Stimulated activated naive B cell treated with anti-CD40 and anti-IgM and Interleukin-4, amounts not matched to agents 10 μg/mL and 1 μg/mL and 100 μg/mL, for 72 hours (primary cell): ENCODE results near the gene CRY2.
"Not testable (repeated sequence)": the region's sequence is repeated elsewhere in the genome, so short reads cannot be mapped to it uniquely, and the experiment has no call there.

Experiments used
- ATAC-seq, 2 donors: fragments of 150-1000 bp; cut with Tn5 transposase; replicated peaks; 2 replicates each; pipeline ENCODE4 v1.10.0; 2021; ENCODE audit warnings: moderate library complexity in 1 of 2
- DNase-seq: peaks from one replicate; pipeline ENCODE4 v3.0.0; 2021
- H3K27ac Mint-ChIP-seq: one replicate; pipeline ENCODE4 v1.8.0; 2022; ENCODE audit warnings: mild to moderate bottlenecking, mixed read lengths
- H3K27me3 Mint-ChIP-seq, 2 donors: one replicate each; pipeline ENCODE4 v1.8.0; 2022; ENCODE audit warnings: mixed read lengths in 2 of 2
- H3K36me3 Mint-ChIP-seq, 2 donors: one replicate each; pipeline ENCODE4 v1.8.0; 2022; ENCODE audit warnings: mixed read lengths in 2 of 2, mild to moderate bottlenecking in 1 of 2
- H3K4me1 Mint-ChIP-seq, 2 donors: one replicate each; pipeline ENCODE4 v1.8.0; 2022; ENCODE audit warnings: mixed read lengths in 2 of 2, mild to moderate bottlenecking in 1 of 2
- H3K4me3 Mint-ChIP-seq, 2 donors: one replicate each; pipeline ENCODE4 v1.8.0; 2022; ENCODE audit warnings: mild to moderate bottlenecking in 2 of 2, mixed read lengths in 2 of 2, moderate library complexity in 1 of 2
- H3K9me3 Mint-ChIP-seq, 2 donors: one replicate each; pipeline ENCODE4 v1.8.0; 2022; ENCODE audit warnings: mixed read lengths in 2 of 2, mild to moderate bottlenecking in 1 of 2

The CRY2 gene

DNA sequence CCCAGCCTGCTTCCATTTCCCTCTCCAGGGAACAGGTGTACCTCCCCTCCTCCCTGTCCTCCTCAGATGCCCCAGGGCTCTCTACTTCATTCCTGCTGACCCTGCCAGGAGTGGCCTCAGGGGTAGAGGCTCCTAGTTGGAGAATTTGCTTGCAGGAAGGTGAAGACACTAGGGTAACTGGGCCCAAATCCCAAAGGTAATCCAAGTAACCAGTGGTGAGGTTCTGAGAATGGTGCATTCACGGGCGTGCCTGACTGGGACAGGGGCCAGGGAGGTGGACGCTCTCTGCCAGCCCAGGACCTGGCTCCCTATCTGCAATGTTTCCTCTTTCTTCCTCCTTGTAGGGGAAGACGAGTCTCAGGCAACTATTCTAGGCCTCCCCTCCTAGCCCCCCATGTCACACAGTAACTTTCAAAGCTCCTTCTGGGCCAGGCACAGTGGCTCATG lies 39.5 kb upstream of the CRY2 start:
- ATAC-seq = no peak
- Mint-ChIP-seq H3K4me1 (peaks cover 29 to 70% of the 10 kb centered on the region in 2 donors), H3K27ac (no peak overlapping the region), H3K9me3 (no peaks in the 10 kb centered on the region), H3K36me3 (peaks cover 36 to 42% of the 10 kb centered on the region in 2 donors), H3K4me3 (peak overlapping the region; percentile 67 to 78), H3K27me3 (no peaks in the 10 kb centered on the region)
- no peak for DNase-seq

DNA sequence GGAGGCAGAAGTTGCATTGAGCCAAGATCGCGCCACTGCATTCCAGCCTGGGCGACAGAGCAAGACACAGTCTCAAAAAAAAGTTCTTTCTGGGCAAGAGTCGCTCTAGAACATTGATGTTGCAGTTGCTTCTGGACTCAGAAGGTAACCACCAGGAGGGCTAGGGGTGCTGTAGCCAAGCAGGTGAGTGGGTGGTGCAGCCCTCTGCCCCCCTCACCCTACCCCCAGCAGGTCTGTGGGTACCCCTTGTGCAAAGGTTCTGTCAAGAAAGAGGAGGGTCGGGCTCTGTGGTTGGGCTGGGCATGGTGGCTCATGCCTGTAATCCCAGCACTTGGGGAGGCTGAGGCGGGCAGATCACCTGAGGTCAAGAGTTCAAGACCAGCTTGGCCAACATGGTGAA lies 38.8 kb upstream of the CRY2 start:
- not testable (repeated sequence) for ATAC-seq, H3K27me3 Mint-ChIP-seq, H3K27ac Mint-ChIP-seq, H3K9me3 Mint-ChIP-seq, DNase-seq
- Mint-ChIP-seq H3K4me3 (peak overlapping the region in 1 of 2 donors; percentile 35), H3K4me1 (peaks cover 29 to 70% of the 10 kb centered on the region in 2 donors), H3K36me3 (peaks cover 36 to 46% of the 10 kb centered on the region in 2 donors)

GRCh38 chr11:45809456-45810395 lies 37.5 kb upstream of the CRY2 start:
- peak overlapping the region; percentile 4 for H3K27ac Mint-ChIP-seq
- no peaks in the 10 kb centered on the region for H3K9me3 Mint-ChIP-seq
- no peak overlapping the region for H3K4me3 Mint-ChIP-seq
- no peaks in the 10 kb centered on the region for H3K27me3 Mint-ChIP-seq
- H3K36me3 Mint-ChIP-seq = peaks cover 36 to 46% of the 10 kb centered on the region in 2 donors
- H3K4me1 Mint-ChIP-seq = peaks cover 29 to 59% of the 10 kb centered on the region in 2 donors
- DNase-seq (no peak), ATAC-seq (no peak)

GRCh38 chr11:45810431-45811108 lies 36.7 kb upstream of the CRY2 start:
- Mint-ChIP-seq H3K4me3 (no peak overlapping the region), H3K9me3 (no peaks in the 10 kb centered on the region), H3K27me3 (no peaks in the 10 kb centered on the region), H3K4me1 (peaks cover 29 to 56% of the 10 kb centered on the region in 2 donors), H3K27ac (peak overlapping the region; percentile 37), H3K36me3 (peaks cover 33 to 46% of the 10 kb centered on the region in 2 donors)
- DNase-seq (no peak), ATAC-seq (no peak)

- no peak for DNase-seq
- H3K27ac Mint-ChIP-seq = no peak overlapping the region
- no peaks in the 10 kb centered on the region for H3K27me3 Mint-ChIP-seq
- H3K4me3 Mint-ChIP-seq = no peak overlapping the region
- peaks cover 31 to 45% of the 10 kb centered on the region in 2 donors for H3K36me3 Mint-ChIP-seq
- no peak for ATAC-seq
- H3K9me3 Mint-ChIP-seq = no peaks in the 10 kb centered on the region
- peaks cover 29 to 56% of the 10 kb centered on the region in 2 donors for H3K4me1 Mint-ChIP-seq
Observed at GRCh38 chr11:45811109-45811435, 36.2 kb upstream of the CRY2 start.

DNA sequence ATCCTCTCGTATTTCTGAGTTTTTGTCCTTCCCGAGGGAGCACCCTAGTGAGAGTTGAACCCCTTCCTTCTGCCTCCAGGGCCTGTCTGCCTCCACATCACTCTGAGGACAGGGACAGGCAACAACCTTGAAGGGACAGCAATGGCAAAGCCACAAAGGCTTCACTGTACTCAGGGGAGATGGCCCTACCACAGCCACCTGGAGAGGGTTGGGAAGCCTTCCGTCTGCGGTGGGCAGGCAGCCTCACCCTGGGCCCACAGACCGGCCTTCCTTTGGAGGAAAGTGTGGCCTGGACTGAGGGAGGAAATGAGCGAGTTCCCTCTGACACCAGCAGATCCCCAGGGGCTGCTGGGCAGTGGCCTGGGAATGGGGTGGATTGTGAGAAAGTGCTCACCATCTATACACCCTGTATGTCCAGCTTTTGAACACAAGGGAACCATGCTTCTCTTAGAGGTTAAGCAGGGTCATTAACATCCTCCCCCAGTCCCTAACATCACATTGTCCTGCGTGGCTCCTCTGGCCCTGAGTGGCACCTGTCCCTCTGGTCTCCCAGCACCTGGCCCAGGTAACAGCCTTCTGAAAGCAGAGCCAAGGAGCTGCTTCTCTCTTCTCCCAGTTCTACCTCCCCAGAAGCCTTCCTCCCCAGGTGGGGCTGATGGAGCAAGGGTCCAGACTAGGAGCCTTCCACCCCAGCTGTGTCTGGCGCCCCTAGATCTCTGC lies 35.5 kb upstream of the CRY2 start:
- H3K36me3 Mint-ChIP-seq = peaks cover 29 to 43% of the 10 kb centered on the region in 2 donors

DNA sequence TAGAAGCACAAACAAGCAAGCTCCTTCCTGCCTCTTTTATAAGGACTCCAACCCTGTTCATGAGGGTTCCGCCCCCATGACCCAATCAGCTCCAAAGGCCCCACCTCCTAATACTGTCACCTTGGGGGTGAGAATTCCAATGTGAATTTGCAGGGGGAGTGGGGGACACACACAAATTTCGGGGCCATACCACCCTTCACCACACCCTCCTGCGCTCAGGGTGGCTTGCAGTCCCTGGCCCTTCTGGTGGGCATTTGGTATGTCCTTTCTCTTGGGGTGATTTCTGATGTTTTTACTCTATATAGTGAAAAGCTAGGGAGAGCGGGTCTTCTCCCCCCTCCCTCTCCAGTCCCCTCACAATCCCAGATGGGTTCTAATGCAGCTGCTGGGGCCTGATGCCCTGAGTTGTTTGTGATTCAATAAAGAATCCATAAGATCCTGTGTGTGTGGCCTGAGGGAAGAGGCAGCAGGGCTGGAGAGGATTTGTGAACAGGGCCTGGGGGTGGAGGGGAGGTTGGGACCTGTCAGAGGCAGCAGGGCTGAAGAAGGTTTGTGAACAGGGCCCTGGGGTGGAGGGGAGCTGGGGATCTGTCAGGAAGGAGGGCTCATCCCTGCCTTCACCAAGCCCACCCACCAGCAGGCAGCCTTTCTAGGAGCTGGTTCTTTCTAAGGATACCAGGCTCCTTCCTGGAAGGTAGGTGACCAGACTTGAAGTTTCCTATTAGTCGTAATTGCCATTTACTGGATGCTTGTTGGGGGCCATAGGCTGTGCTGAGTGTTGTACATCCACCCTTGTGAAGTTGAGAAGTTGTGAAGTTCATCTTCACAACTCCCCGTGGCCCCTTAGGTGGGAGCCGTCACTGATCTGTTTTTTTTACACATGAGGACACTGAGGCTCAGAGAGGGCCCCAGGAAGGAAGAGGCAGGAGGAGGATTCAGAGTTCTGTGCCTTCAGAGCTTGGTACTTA lies 34.4 kb upstream of the CRY2 start:
- peak overlapping the region; percentile 42 for H3K27ac Mint-ChIP-seq

More for the DNA sequence above, 35.5 kb upstream of the CRY2 start:
- ATAC-seq (no peak), DNase-seq (no peak)
- no peaks in the 10 kb centered on the region for H3K9me3 Mint-ChIP-seq
- no peak overlapping the region for H3K27ac Mint-ChIP-seq
- H3K4me1 Mint-ChIP-seq = peaks cover 29 to 52% of the 10 kb centered on the region in 2 donors
- no peak overlapping the region for H3K4me3 Mint-ChIP-seq
- H3K27me3 Mint-ChIP-seq = no peaks in the 10 kb centered on the region

GRCh38 chr11:45815747-45816146 lies 31.5 kb upstream of the CRY2 start:
- Mint-ChIP-seq H3K9me3 (peaks cover 0 to 8% of the 10 kb centered on the region in 2 donors), H3K4me3 (no peak overlapping the region), H3K27ac (no peak overlapping the region), H3K4me1 (peaks cover 26 to 41% of the 10 kb centered on the region in 2 donors), H3K36me3 (peaks cover 10 to 26% of the 10 kb centered on the region in 2 donors), H3K27me3 (no peaks in the 10 kb centered on the region)
- DNase-seq = no peak
- no peak for ATAC-seq

More for the DNA sequence above, 34.4 kb upstream of the CRY2 start:
- Mint-ChIP-seq H3K4me1 (peaks cover 32 to 52% of the 10 kb centered on the region in 2 donors), H3K36me3 (peaks cover 25 to 47% of the 10 kb centered on the region in 2 donors), H3K27me3 (no peaks in the 10 kb centered on the region), H3K4me3 (no peak overlapping the region), H3K9me3 (peaks cover 0 to 4% of the 10 kb centered on the region in 2 donors)
- ATAC-seq = no peak
- no peak for DNase-seq

DNA sequence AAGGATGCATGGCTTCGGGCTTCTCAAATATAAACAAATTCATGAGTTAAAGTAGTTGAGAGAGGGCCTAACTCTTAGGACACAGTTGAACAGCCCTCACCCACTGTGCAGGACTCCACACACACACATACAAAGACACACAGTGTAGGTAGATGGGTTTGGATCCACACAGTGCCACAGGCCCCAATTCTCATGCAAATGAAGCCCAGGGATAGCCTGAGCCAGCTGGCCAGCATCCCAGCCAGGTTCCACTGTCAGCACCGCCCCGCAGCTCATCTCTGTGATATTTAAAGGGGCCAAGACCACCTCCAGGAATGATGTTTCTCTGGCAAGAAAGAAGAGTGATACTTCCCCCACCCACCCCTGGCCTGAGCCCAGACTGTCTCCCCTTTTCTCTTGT lies 30.7 kb upstream of the CRY2 start:
- H3K27ac Mint-ChIP-seq = peak overlapping the region; percentile 75
- no peak overlapping the region for H3K4me3 Mint-ChIP-seq
- no peaks in the 10 kb centered on the region for H3K27me3 Mint-ChIP-seq
- peaks cover 0 to 8% of the 10 kb centered on the region in 2 donors for H3K9me3 Mint-ChIP-seq
- peak in 1 of 2 donors; percentile 19 for ATAC-seq
- peaks cover 26 to 37% of the 10 kb centered on the region in 2 donors for H3K4me1 Mint-ChIP-seq
- H3K36me3 Mint-ChIP-seq = peaks cover 6 to 18% of the 10 kb centered on the region in 2 donors
- no peak for DNase-seq

GRCh38 chr11:45817191-45817590 lies 30.1 kb upstream of the CRY2 start:
- ATAC-seq (peak; percentile 82 to 87), DNase-seq (peak; percentile 20)
- peak overlapping the region; percentile 75 for H3K27ac Mint-ChIP-seq
- peaks cover 0 to 8% of the 10 kb centered on the region in 2 donors for H3K9me3 Mint-ChIP-seq
- no peaks in the 10 kb centered on the region for H3K27me3 Mint-ChIP-seq
- H3K4me3 Mint-ChIP-seq = peak overlapping the region in 1 of 2 donors; percentile 43
- peaks cover 26 to 37% of the 10 kb centered on the region in 2 donors for H3K4me1 Mint-ChIP-seq
- peaks cover 3 to 14% of the 10 kb centered on the region in 2 donors for H3K36me3 Mint-ChIP-seq

DNA sequence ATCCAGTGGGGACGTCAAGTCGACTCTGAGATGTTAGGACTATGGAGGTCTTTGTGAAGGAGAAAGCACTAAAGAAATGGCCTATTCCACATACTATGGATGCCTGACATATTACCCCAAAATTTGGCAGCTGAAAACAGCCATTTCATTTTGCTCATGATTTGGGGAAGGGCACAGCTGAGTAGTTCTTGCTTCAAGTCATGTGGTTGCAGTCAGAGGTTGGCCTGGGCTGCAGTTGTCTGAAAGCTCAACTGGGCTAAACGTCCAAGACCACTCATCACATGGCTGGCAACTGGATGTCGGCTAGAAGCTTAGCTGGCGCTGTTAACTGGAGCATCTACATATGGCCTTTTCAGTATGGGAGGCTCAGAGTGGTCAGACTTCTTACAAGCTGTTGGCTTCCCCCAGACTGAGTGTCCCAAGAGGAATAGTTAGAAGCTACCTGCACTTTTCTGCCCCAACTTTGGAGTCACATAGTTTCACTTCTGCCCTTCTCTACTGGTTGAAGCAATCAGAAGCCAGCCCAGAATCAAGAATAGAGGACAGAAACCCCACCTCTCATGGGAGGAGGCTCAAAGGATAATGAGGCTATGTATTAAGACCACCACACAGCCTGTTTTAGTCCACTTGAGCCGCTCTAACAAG lies 28.2 kb upstream of the CRY2 start:
- Mint-ChIP-seq H3K27ac (peak overlapping the region; percentile 83), H3K9me3 (peaks cover 0 to 8% of the 10 kb centered on the region in 2 donors), H3K4me1 (peaks cover 34 to 44% of the 10 kb centered on the region in 2 donors), H3K4me3 (no peak overlapping the region), H3K27me3 (no peaks in the 10 kb centered on the region), H3K36me3 (peaks cover 2 to 5% of the 10 kb centered on the region in 2 donors)
- ATAC-seq (peak; percentile 44 to 78), DNase-seq (no peak)

DNA sequence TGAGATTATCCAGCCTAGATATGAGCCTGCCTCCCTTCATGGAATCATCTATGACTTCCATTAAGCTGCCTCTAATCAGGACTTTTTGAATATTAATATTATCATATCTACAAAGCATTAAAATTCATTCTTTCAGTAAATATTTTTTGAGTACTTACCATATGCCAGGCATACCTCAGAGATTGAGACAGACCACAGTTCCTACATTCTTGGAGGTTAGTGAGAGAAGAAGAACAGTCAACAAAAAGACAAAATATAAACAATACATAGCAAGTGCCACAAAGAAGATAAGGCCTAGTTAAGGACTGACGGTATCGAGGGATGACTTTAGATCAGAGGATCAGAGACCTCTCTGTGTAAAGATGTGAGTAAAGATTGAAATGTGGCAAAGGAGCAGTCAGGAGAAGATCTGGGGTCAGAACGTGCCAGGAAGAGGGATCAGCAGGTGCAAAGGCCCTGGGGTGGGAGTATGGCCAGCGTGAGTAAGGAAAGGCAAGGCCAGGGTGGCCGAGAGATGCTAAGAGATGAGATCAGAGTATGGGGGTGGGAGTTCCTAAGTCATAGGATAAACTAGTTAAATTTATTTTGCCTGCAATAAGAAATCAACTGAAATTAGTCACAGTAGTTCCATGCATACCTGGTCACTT lies 26.9 kb upstream of the CRY2 start:
- peaks cover 0 to 8% of the 10 kb centered on the region in 2 donors for H3K9me3 Mint-ChIP-seq
- H3K36me3 Mint-ChIP-seq = peaks cover 2 to 5% of the 10 kb centered on the region in 2 donors
- ATAC-seq = no peak
- no peak overlapping the region for H3K4me3 Mint-ChIP-seq
- no peaks in the 10 kb centered on the region for H3K27me3 Mint-ChIP-seq
- H3K4me1 Mint-ChIP-seq = peaks cover 34 to 45% of the 10 kb centered on the region in 2 donors
- DNase-seq = no peak
- H3K27ac Mint-ChIP-seq = no peak overlapping the region
